Keratinocyte (primary cell): ENCODE measurements around the gene TMEM205.

ENCODE experiments used
- CTCF ChIP-seq, 3 experiments: IDR thresholded peaks in 1 of 3; conservative IDR thresholded peaks in 1 of 3; optimal IDR thresholded peaks in 1 of 3; 2 replicates in 2 of 3; 3 replicates in 1 of 3; pipeline versions ENCODE3 to v1.5.1; 2011; ENCODE audit warnings: low read length in 3 of 3, mild to moderate bottlenecking in 3 of 3, moderate library complexity in 2 of 3, control low read depth in 1 of 3, inconsistent platforms in 1 of 3; ENCODE audit not compliant: insufficient read depth in 2 of 3; ENCODE audit errors: extremely low read depth in 1 of 3
- EZH2 ChIP-seq: IDR thresholded peaks from one replicate; pipeline ENCODE4 v1.6.1; 2012; ENCODE audit warnings: inconsistent platforms, mild to moderate bottlenecking, low read length, moderate library complexity

- no peak for TF ChIP-seq EZH2
- no peak for TF ChIP-seq CTCF (optimal IDR thresholded peaks at IDR 0.05 in 1 of 3, IDR thresholded peaks at IDR 0.05 in 1 of 3, conservative IDR thresholded peaks at IDR 0.05 in 1 of 3; ENCODE audit: extremely low read depth in 1 of 3, insufficient read depth in 2 of 3, low read length in 3 of 3)
Measured at GRCh38 chr19:11331502-11331901, 14.6 kb downstream of the TMEM205 start.
